GM18498 (cell line): ENCODE data around the gene SLC25A33.
"Not testable (repeated sequence)": the region's sequence is repeated elsewhere in the genome, so short reads cannot be mapped to it uniquely, and the experiment has no call there.

Source experiments
- ATAC-seq: cut with Tn5 transposase; IDR thresholded peaks from one replicate; pipeline ENCODE4 v1.9.1; 2021; ENCODE audit warnings: mild to moderate bottlenecking, moderate library complexity; ENCODE audit not compliant: unreplicated experiment

The SLC25A33 gene, protein sequence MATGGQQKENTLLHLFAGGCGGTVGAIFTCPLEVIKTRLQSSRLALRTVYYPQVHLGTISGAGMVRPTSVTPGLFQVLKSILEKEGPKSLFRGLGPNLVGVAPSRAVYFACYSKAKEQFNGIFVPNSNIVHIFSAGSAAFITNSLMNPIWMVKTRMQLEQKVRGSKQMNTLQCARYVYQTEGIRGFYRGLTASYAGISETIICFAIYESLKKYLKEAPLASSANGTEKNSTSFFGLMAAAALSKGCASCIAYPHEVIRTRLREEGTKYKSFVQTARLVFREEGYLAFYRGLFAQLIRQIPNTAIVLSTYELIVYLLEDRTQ

DNA sequence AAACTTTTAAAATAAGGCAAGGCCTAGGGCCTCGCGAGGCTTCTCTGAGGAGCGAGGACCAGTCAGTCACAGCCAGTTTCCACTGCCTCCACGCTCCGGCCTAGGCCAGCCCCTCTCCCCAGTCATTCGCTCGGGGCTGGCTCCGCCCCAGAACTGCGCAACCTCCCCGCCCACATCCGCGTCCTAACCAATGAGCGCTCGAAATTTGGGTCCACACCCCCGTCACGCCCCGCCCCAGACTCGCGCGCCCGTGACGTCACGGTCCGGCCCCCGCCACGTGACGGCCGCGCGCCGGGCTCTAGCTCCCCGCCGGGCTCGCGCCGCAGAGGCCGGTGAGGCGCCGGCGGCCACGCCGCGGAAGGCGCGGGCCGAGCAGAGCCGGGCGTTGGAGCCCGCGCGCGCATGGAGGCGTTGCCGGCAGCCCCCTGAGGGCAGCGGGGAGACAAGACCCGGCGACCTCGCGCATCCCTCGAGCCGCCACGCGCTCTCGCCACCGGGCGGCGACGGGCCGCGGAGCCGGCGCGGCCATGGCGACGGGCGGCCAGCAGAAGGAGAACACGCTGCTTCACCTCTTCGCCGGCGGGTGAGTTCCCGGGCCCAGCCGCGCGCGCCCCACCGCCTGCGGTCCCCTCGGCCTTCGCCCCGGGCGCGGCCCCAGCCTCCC lies at the start of gene SLC25A33:
Gene SLC25A33, plus strand, starts transcription at position 301 of the 664 bp plus-strand sequence. Its CDS starts 227 bp downstream, at position 528.
- peak; percentile 94 for ATAC-seq

GRCh38 chr1:9490605-9491339 lies 48.5 kb upstream of the SLC25A33 start:
- ATAC-seq = no peak

DNA sequence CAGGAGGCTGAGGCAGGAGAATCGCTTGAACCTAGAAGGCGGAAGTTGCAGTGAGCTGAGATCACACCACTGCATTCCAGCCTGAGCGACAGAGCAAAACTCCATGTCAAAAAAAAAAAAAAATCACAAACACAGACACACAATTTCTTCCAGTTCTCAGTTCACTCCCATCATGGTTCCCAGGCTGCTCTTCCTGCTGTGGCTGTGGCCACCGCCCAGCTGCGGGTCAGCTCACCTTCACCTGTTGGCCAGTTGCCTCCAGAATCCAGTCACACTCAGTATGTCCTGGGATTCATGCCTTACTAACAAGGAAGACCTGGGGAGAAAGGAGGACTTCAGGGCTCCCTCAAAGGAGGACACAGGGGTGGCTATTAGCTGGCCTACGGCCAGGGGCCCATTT lies 45.9 kb upstream of the SLC25A33 start:
- no peak for ATAC-seq

GRCh38 chr1:9494936-9495758 lies 44.1 kb upstream of the SLC25A33 start:
- no peak for ATAC-seq

- ATAC-seq = no peak
Measured at GRCh38 chr1:9495854-9496374, 43.4 kb upstream of the SLC25A33 start.

- ATAC-seq = no peak
Measured at GRCh38 chr1:9500756-9501754, 38.2 kb upstream of the SLC25A33 start.

DNA sequence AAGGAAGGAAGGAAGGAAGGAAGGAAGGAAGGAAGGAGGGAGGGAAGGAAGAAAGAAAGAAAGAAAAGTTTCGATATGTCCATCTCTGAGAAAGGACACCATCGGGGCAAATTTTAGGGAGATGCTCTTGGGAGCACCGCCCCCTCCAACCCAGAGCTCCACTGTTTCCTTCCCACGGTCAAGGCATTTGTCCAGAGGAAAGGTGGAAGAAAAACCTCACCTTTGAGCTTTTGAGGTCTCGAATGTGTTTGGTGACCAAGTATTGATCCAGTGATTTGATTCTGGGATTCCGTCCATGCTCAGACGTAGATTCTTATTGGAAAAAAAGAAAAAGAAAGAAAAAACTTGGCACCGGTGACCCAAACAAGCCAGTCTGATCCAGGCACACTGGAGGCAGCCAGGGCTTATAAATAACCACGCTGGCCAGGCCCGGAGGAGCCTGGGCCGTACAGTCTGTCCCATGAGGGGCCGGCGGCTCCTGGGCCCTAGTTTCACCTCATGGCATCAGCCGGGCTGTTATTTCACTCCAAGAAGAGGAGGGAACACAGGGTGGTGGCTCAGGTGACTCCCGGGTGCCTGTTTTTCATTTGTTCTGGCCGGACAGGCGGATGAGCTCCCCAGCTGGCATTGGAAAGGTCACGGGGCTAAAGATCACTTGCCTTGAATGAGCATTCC lies 36.1 kb upstream of the SLC25A33 start:
- ATAC-seq = no peak

GRCh38 chr1:9505143-9505542 lies 34.1 kb upstream of the SLC25A33 start:
- no peak for ATAC-seq

DNA sequence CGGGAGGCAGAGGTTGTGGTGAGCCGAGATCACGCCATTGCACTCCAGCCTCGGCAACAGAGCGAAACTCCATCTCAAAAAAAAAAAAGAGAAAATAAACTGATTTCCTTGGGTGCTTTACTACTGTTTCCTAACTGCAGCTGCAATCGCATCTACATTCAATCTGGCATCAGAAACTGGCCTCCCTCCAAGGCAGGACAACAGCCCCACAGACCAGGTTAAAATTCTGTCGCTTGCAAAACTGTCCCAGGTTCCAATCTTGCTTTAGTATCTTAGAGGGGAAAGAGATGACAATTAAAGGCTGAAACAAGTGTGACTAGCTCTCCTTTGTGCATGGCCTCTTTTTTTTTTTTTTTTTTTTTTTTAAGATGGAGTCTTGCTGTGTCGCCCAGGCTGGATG lies 32.4 kb upstream of the SLC25A33 start:
- no peak for ATAC-seq

GRCh38 chr1:9510130-9510529 lies 29.1 kb upstream of the SLC25A33 start:
- no peak for ATAC-seq

GRCh38 chr1:9515550-9515949 lies 23.7 kb upstream of the SLC25A33 start:
- not testable (repeated sequence) for ATAC-seq

DNA sequence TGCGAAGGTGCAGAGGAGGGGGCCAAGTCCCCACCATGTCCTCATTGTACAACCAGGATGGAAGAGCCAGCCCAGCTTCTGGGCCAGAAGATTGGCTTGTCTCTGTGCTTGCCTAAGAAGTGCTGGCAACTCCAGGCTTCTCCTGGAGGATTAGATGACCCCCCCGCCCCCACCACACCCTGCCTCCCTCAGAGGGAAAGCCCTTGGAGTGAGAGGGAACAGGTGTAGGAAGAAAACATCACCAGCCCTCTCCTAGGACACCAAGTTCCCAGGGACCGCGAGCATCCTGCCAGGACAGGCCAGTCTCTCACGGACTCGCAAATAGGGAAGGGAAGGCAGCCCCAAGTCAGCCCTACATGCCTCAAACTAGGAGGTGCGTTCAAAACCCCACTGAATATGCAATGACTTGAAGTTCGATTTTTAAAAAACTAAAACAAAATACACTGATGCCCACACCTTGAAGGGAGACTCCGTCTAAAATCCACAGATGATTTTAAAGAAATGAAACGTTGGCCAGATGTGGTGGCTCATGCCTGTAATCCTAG lies 20.7 kb upstream of the SLC25A33 start:
- no peak for ATAC-seq

- ATAC-seq = no peak
Measured at GRCh38 chr1:9520411-9520810, 18.9 kb upstream of the SLC25A33 start.

DNA sequence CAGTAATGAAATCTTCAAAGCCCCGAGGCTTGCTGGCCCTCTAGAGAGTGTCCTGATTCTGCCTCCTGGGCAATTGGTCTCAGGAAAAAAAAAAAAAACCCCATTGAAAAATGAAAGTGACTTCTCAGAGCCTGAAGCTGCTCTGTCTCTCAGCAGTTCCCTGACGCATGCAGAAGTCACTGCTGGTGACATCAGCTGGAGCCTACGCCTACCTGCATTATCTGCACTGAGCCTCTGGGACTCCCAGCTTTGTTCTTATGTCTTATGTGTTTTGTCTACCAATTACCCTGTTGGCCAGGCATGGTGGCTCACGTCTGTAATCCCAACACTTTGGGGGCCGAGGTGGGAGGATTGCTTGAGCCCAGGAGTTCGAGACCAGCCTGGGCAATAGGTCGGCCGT lies 10.1 kb upstream of the SLC25A33 start:
- ATAC-seq = no peak

- no peak for ATAC-seq
Measured at GRCh38 chr1:9530320-9530719, 8.9 kb upstream of the SLC25A33 start.

DNA sequence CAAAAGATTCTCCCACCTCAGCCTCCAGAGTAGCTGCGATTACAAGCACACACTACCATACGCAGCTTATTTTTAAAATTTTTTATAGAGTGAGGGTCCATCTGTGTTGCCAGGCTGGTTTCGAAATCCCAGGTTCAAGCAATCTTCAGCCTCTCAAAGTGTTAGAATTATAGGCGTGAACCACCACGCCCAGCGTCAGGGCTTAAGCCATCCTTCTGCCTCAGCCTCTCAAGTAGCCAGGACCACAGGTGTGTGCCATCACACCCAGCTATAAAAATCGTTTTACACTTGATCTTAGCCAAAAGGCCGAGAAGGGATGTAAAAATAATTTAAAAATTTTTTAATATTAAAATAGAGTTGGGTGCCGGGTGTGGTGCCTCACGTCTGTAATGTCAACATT lies 4.3 kb upstream of the SLC25A33 start:
- no peak for ATAC-seq

DNA sequence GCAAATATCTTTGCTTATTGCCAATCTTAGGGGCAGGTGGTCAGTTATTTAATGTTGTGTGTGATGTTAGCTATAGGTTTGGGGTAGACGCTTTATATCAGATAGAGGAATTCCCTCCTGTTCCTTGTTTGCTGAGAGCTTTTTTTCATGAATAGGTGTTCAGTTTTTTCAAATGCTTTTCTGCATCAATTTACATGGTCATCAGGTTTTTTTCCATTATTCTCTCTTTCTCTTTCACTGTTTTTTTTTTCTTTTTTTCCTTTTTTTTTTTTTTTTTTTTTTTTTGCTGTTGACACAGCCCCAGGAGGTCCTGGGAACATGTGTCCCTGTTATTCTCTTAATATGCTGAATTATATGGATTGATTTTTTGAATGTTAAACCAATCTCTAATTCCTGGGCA lies 3.0 kb upstream of the SLC25A33 start:
- ATAC-seq = no peak

- ATAC-seq = no peak
Measured at GRCh38 chr1:9537863-9538668, 1.2 kb upstream of the SLC25A33 start.
